ENCODE results near the gene VAV2. TPM values are rescaled to one million over a fixed set of nuclear protein-coding genes. Genes with fewer than 3 reads are reported as not detected.

The VAV2 gene
- total and polyA plus RNA-seq, 9 of the 15 experiments (the other 6 are each of a cell fraction or from before 2014, with no cell fraction given) = 0.01 to 2.7 (median 1.0) TPM; not detected in 1

DNA sequence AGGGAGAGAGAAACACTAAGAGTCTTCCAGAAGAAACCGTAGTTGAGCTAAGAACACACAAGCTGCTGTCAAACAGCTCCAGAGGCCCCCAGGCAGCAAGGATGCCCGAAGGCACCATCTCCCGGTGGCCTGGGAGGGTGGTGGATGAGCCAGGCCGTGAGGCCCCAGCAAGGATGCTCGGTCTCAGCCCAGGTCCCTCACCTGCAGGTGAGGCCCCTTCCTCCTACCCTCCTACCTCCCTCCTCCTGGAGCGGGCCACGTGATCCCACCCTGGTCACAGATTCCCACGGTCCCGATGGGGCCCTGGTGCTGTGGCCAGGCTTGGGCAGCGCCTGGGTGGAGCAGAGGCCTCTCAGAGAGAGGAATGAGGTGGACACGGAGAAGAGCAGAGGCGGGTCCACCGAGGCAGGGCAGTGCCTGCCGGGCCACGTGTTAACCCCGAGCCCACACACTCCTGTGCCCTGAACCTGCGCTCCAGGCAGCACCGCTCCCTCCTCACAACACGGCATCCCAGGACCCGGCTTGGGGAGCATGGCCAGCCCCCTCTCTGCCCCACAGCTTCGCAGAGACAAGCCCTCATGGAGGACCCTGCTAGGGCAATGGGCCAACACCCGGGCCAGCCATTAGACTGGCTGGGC lies 158.6 kb downstream of the VAV2 start:
- Histone ChIP-seq H3K9me3 (replicated peaks; ENCODE audit: control insufficient read depth, insufficient read depth, low read depth, low read length) (no peaks in the 10 kb centered on the region), H4K20me1 (replicated peaks; ENCODE audit: control insufficient read depth, insufficient read depth, low read length) (peaks cover 14% of the 10 kb centered on the region), H2AFZ (ENCODE audit: low read depth, low read length) (no peak overlapping the region), H3K4me3 (no peak overlapping the region), H3K27ac (ENCODE audit: extremely low read depth, low read depth, low read length) (no peak overlapping the region), H3K4me2 (ENCODE audit: insufficient read depth, low read length) (no peak overlapping the region), H3K79me2 (ENCODE audit: control insufficient read depth, insufficient read depth, low read length) (no peaks in the 10 kb centered on the region), H3K4me1 (replicated peaks in 1 of 2; ENCODE audit: control insufficient read depth in 2 of 2, insufficient read depth in 2 of 2, low read length in 2 of 2) (peaks cover 0 to 7% of the 10 kb centered on the region in 2 experiments; a peak in 2 of 5 replicates), H3K9ac (ENCODE audit: insufficient read depth in 1 of 2, low read depth in 2 of 2, low read length in 2 of 2) (no peak overlapping the region; a peak in 1 of 4 replicates), H3K9me1 (ENCODE audit: control insufficient read depth, insufficient read depth, low read length) (no peaks in the 10 kb centered on the region), H3K27me3 (ENCODE audit: control insufficient read depth in 2 of 2, insufficient read depth in 2 of 2, low read length in 2 of 2) (peaks cover 16 to 41% of the 10 kb centered on the region in 2 experiments), H3K36me3 (ENCODE audit: control insufficient read depth, insufficient read depth, low read length) (no peaks in the 10 kb centered on the region)
- DNase-seq (ENCODE audit: extremely low read depth in 1 of 4, low spot score in 3 of 4) = no peak
- intact Hi-C loops (cut with micrococcal nuclease) = no loop called here
- TF ChIP-seq CSDE1 (IDR thresholded peaks at IDR 0.05) (no peak), RNF2 (IDR thresholded peaks at IDR 0.05) (no peak), TRIM28 (IDR thresholded peaks at IDR 0.05) (no peak)
- TF ChIP-seq, protein P1, sequence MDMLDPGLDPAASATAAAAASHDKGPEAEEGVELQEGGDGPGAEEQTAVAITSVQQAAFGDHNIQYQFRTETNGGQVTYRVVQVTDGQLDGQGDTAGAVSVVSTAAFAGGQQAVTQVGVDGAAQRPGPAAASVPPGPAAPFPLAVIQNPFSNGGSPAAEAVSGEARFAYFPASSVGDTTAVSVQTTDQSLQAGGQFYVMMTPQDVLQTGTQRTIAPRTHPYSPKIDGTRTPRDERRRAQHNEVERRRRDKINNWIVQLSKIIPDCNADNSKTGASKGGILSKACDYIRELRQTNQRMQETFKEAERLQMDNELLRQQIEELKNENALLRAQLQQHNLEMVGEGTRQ (CRISPR knock-in tag; IDR thresholded peaks at IDR 0.05) = peak; percentile 35; the same call in 1 of the 2 replicates
- TF ChIP-seq, protein P2, sequence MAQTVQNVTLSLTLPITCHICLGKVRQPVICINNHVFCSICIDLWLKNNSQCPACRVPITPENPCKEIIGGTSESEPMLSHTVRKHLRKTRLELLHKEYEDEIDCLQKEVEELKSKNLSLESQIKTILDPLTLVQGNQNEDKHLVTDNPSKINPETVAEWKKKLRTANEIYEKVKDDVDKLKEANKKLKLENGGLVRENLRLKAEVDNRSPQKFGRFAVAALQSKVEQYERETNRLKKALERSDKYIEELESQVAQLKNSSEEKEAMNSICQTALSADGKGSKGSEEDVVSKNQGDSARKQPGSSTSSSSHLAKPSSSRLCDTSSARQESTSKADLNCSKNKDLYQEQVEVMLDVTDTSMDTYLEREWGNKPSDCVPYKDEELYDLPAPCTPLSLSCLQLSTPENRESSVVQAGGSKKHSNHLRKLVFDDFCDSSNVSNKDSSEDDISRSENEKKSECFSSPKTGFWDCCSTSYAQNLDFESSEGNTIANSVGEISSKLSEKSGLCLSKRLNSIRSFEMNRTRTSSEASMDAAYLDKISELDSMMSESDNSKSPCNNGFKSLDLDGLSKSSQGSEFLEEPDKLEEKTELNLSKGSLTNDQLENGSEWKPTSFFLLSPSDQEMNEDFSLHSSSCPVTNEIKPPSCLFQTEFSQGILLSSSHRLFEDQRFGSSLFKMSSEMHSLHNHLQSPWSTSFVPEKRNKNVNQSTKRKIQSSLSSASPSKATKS (CRISPR knock-in tag; IDR thresholded peaks at IDR 0.05) = no peak
- TF ChIP-seq, protein P3, sequence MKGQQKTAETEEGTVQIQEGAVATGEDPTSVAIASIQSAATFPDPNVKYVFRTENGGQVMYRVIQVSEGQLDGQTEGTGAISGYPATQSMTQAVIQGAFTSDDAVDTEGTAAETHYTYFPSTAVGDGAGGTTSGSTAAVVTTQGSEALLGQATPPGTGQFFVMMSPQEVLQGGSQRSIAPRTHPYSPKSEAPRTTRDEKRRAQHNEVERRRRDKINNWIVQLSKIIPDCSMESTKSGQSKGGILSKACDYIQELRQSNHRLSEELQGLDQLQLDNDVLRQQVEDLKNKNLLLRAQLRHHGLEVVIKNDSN (CRISPR knock-in tag; IDR thresholded peaks at IDR 0.05) = peak; percentile 54
- CTCF ChIA-PET (ENCODE audit: low intra/inter-chr PET ratio) = no interaction called here
- WGBS (ENCODE audit: insufficient coverage, low coverage, missing lambda C conversion rate) = 6% methylated on average over 21 of the region's 22 CpGs
- ATAC-seq = no peak
- BruUV-seq (replicated peaks) = no TSS peak
- POLR2A ChIA-PET = no interaction called here
- in situ Hi-C loops (cut with MboI) = no loop called here
- no peak for FAIRE-seq

Data from K562 (cell line).